SK-N-SH (cell line): ENCODE measurements around the gene LAPTM5. TPM values are rescaled to one million over a fixed set of nuclear protein-coding genes. Genes with fewer than 3 reads are reported as not detected.

Experiments used
- CTCF ChIA-PET: fragments of 300-600, 350-600 bp; formaldehyde crosslinking; extraction: SDS; loops from one replicate; lab custom pipeline; 2021; lab: Yijun Ruan, JAX
- POLR2A ChIA-PET: fragments of 350-600 bp; sonication (Branson Sonifier 250); formaldehyde crosslinking; extraction: SDS; loops from one replicate; lab custom pipeline; 2020; ENCODE audit warnings: antibody characterized with exemption, inconsistent platforms; lab: Yijun Ruan, JAX
- DNase-seq: peaks from one replicate; pipeline ENCODE4 v3.0.0; 2012
- H2AFZ ChIP-seq: fragments of 200-600 bp; sonication (generic); 2 replicates; pipeline ENCODE4 v1.8.1; 2016; ENCODE audit warnings: antibody characterized with exemption, mild to moderate bottlenecking, low read depth
- H3F3A ChIP-seq: fragments of 200-600 bp; sonication (generic); replicated peaks from 2 replicates; pipeline ENCODE3; 2016; ENCODE audit warnings: antibody characterized with exemption, mild to moderate bottlenecking; ENCODE audit not compliant: insufficient read depth
- H3K27ac ChIP-seq, 2 experiments: fragments of 200-500 bp in 1 of 2; fragments of 200-600 bp in 1 of 2; sonication (Bioruptor generic) in 1 of 2; sonication (generic), shearing (Covaris generic) in 1 of 2; 2 replicates each; pipeline versions ENCODE4 v1.5.1 to v1.6.1; 2014 to 2016; ENCODE audit warnings: low read depth in 2 of 2, inconsistent platforms in 1 of 2, low read length in 1 of 2, mild to moderate bottlenecking in 1 of 2, mixed read lengths in 1 of 2
- H3K27me3 ChIP-seq: fragments of 200-600 bp; sonication (generic), shearing (Covaris generic); 2 replicates; pipeline ENCODE4 v1.6.1; 2016; ENCODE audit warnings: mixed run types; ENCODE audit not compliant: insufficient read depth
- H3K36me3 ChIP-seq, 2 experiments: fragments of 200-500 bp in 1 of 2; fragments of 200-600 bp in 1 of 2; sonication (Bioruptor generic) in 1 of 2; sonication (generic) in 1 of 2; replicated peaks in 1 of 2; 2 replicates each; pipeline versions ENCODE3 to v1.5.1; 2014 to 2016; ENCODE audit warnings: low read length in 1 of 2, mild to moderate bottlenecking in 1 of 2; ENCODE audit not compliant: insufficient read depth in 2 of 2, control insufficient read depth in 1 of 2
- H3K4me1 ChIP-seq, 2 experiments: fragments of 200-500 bp in 1 of 2; fragments of 200-600 bp in 1 of 2; sonication (Bioruptor generic) in 1 of 2; sonication (generic), shearing (Covaris generic) in 1 of 2; 2 replicates each; pipeline versions ENCODE4 v1.5.1 to v1.6.1; 2014 to 2016; ENCODE audit warnings: low read depth in 1 of 2, low read length in 1 of 2, mixed run types in 1 of 2; ENCODE audit not compliant: insufficient read depth in 2 of 2, control insufficient read depth in 1 of 2
- H3K4me2 ChIP-seq: fragments of 200-600 bp; sonication (generic), shearing (Covaris generic); 2 replicates; pipeline ENCODE4 v1.6.1; 2017; ENCODE audit warnings: mixed run types
- H3K4me3 ChIP-seq, 2 experiments: fragments of 200-500 bp in 1 of 2; fragments of 200-600 bp in 1 of 2; sonication (Bioruptor generic) in 1 of 2; sonication (generic), shearing (Covaris generic) in 1 of 2; 2 replicates each; pipeline versions ENCODE4 v1.5.1 to v1.8.1; 2014 to 2016; ENCODE audit warnings: low read depth in 2 of 2, inconsistent platforms in 1 of 2, low read length in 1 of 2, mild to moderate bottlenecking in 1 of 2, mixed read lengths in 1 of 2, moderate library complexity in 1 of 2
- H3K79me2 ChIP-seq: fragments of 200-600 bp; sonication (generic); 2 replicates; pipeline ENCODE4 v1.8.1; 2017; ENCODE audit warnings: mild to moderate bottlenecking; ENCODE audit not compliant: insufficient read depth
- H3K9ac ChIP-seq: fragments of 200-600 bp; sonication (generic); 2 replicates; pipeline ENCODE4 v1.6.1; 2017; ENCODE audit warnings: mixed run types
- H3K9me2 ChIP-seq: fragments of 200-600 bp; sonication (generic); 2 replicates; pipeline ENCODE4 v1.6.1; 2017; ENCODE audit warnings: mixed run types
- H3K9me3 ChIP-seq: fragments of 200-600 bp; sonication (generic); 2 replicates; pipeline ENCODE4 v1.6.1; 2017; ENCODE audit warnings: mixed run types, mild to moderate bottlenecking, moderate library complexity
- H4K20me1 ChIP-seq: fragments of 200-600 bp; sonication (generic); 2 replicates; pipeline ENCODE4 v1.6.1; 2017; ENCODE audit warnings: mild to moderate bottlenecking, mixed run types; ENCODE audit not compliant: insufficient read depth
- CHD2 ChIP-seq: fragments of 150-350 bp; IDR thresholded peaks from 2 replicates; pipeline ENCODE4 v1.6.1; 2018; ENCODE audit warnings: low read length; ENCODE audit not compliant: partially characterized antibody
- CTCF ChIP-seq: fragments of 200-600 bp; sonication (generic); IDR thresholded peaks from 2 replicates; pipeline ENCODE4 v1.6.1; 2017; ENCODE audit warnings: antibody characterized with exemption, mild to moderate bottlenecking, moderate library complexity
- FOSL2 ChIP-seq: IDR thresholded peaks from 2 replicates; pipeline ENCODE4 v1.4.0; 2012; ENCODE audit warnings: low read depth, mild to moderate bottlenecking, moderate library complexity, borderline replicate concordance
- FOXM1 ChIP-seq: IDR thresholded peaks from 2 replicates; pipeline ENCODE4 v1.4.0; 2012; ENCODE audit warnings: low read depth, mild to moderate bottlenecking
- GATA2 ChIP-seq: sonication (generic); formaldehyde crosslinking; IDR thresholded peaks from 2 replicates; pipeline ENCODE4 v1.5.0; 2020; ENCODE audit warnings: mild to moderate bottlenecking, missing genetic modification reagents
- MXI1 ChIP-seq: IDR thresholded peaks from 2 replicates; pipeline ENCODE4 v1.6.1; 2012; ENCODE audit warnings: mild to moderate bottlenecking, low read depth, low read length, improper control_type of control experiment
- NFIC ChIP-seq: IDR thresholded peaks from 2 replicates; pipeline ENCODE4 v1.4.0; 2012; ENCODE audit warnings: borderline replicate concordance
- NRF1 ChIP-seq: IDR thresholded peaks from 2 replicates; pipeline ENCODE4 v1.6.1; 2012; ENCODE audit warnings: low read depth, mild to moderate bottlenecking, low read length
- RFX5 ChIP-seq: IDR thresholded peaks from 2 replicates; pipeline ENCODE4 v1.6.1; 2012; ENCODE audit warnings: mild to moderate bottlenecking, improper control_type of control experiment, low read length
- RXRA ChIP-seq: IDR thresholded peaks from 2 replicates; pipeline ENCODE4 v1.4.0; 2012; ENCODE audit warnings: low read depth, mild to moderate bottlenecking, borderline replicate concordance
- SIN3A ChIP-seq: IDR thresholded peaks from 2 replicates; pipeline ENCODE4 v1.6.1; 2012; ENCODE audit warnings: low read depth, mild to moderate bottlenecking, low read length, moderate library complexity, borderline replicate concordance
- SMC3 ChIP-seq: IDR thresholded peaks from 2 replicates; pipeline ENCODE4 v1.6.1; 2012; ENCODE audit warnings: low read depth, low read length, improper control_type of control experiment
- TCF12 ChIP-seq: IDR thresholded peaks from 2 replicates; pipeline ENCODE4 v1.4.0; 2012
- YY1 ChIP-seq: IDR thresholded peaks from 2 replicates; pipeline ENCODE4 v1.4.0; 2012; ENCODE audit warnings: low read depth, mild to moderate bottlenecking
- ZBTB33 ChIP-seq: IDR thresholded peaks from 2 replicates; pipeline ENCODE4 v1.4.0; 2012; ENCODE audit warnings: low read depth, borderline replicate concordance
- WGBS: methylation state at CpG from one replicate; pipeline ENCODE4 v1.1.6; 2017; ENCODE audit warnings: low lambda C conversion rate; 5-methylcytosine and 5-hydroxymethylcytosine counted together
- polyA plus RNA-seq, 3 experiments: library from polyadenylated mRNA; depleted of rRNA; stranded (reverse); fragments of >200 nt; gene quantifications; 2 replicates each; pipeline ENCODE4 v1.2.3, GENCODE V29; 2012
- TF ChIP-seq, protein P1 (sequence below): IDR thresholded peaks from 2 replicates; pipeline ENCODE4 v1.6.1; 2012; ENCODE audit warnings: mild to moderate bottlenecking, low read depth, low read length, moderate library complexity
- TF ChIP-seq, protein P2 (sequence below): IDR thresholded peaks from 2 replicates; pipeline ENCODE4; 2012

LAPTM5 gene
- polyA plus RNA-seq, 1 of the 3 experiments (the other 2 are of a cell fraction), result 1.1 TPM

GRCh38 chr1:30738040-30738714 is 19.4 kb downstream of the LAPTM5 start (continued):
- TF ChIP-seq, protein P1, sequence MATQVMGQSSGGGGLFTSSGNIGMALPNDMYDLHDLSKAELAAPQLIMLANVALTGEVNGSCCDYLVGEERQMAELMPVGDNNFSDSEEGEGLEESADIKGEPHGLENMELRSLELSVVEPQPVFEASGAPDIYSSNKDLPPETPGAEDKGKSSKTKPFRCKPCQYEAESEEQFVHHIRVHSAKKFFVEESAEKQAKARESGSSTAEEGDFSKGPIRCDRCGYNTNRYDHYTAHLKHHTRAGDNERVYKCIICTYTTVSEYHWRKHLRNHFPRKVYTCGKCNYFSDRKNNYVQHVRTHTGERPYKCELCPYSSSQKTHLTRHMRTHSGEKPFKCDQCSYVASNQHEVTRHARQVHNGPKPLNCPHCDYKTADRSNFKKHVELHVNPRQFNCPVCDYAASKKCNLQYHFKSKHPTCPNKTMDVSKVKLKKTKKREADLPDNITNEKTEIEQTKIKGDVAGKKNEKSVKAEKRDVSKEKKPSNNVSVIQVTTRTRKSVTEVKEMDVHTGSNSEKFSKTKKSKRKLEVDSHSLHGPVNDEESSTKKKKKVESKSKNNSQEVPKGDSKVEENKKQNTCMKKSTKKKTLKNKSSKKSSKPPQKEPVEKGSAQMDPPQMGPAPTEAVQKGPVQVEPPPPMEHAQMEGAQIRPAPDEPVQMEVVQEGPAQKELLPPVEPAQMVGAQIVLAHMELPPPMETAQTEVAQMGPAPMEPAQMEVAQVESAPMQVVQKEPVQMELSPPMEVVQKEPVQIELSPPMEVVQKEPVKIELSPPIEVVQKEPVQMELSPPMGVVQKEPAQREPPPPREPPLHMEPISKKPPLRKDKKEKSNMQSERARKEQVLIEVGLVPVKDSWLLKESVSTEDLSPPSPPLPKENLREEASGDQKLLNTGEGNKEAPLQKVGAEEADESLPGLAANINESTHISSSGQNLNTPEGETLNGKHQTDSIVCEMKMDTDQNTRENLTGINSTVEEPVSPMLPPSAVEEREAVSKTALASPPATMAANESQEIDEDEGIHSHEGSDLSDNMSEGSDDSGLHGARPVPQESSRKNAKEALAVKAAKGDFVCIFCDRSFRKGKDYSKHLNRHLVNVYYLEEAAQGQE, result no peak
- TF ChIP-seq NRF1, result no peak
- TF ChIP-seq NFIC, result no peak
- no peak for TF ChIP-seq RFX5

- 77% methylated on average over 12 of the region's 14 CpGs for WGBS
- no peak overlapping the region for H3K4me2 ChIP-seq
- no peaks in the 10 kb centered on the region for H3K9me2 ChIP-seq
- H3K27me3 ChIP-seq, result no peaks in the 10 kb centered on the region
- ChIA-PET POLR2A (no interaction called here), CTCF (interaction anchor here (1.3 to 3.1 kb wide), 5 partner anchors 18 to 46 kb away, joined by 3 to 9 read pairs (median 7); no protein-coding TSS in a partner anchor)
- DNase-seq, result no peak
- H3K4me1 ChIP-seq, result peaks cover 0 to 3% of the 10 kb centered on the region in 2 experiments; a peak in 1 of 4 replicates
- no peaks in the 10 kb centered on the region for H3K9me3 ChIP-seq
- H3K27ac ChIP-seq, result no peak overlapping the region
- no peak overlapping the region for H2AFZ ChIP-seq
- no peak overlapping the region for H3K4me3 ChIP-seq
- H3K9ac ChIP-seq, result no peak overlapping the region
- peaks cover 3% of the 10 kb centered on the region for H3F3A ChIP-seq
- H4K20me1 ChIP-seq, result no peaks in the 10 kb centered on the region
- H3K36me3 ChIP-seq, result no peaks in the 10 kb centered on the region
- H3K79me2 ChIP-seq, result no peaks in the 10 kb centered on the region
- TF ChIP-seq TCF12 (no peak), MXI1 (no peak), CTCF (no peak), CHD2 (no peak), GATA2 (CRISPR knock-in tag) (no peak), FOXM1 (no peak), SIN3A (no peak), ZBTB33 (no peak), RFX5 (no peak), FOSL2 (no peak), RXRA (no peak), SMC3 (no peak), YY1 (no peak)
- TF ChIP-seq, protein P1, result no peak
- TF ChIP-seq, protein P2, sequence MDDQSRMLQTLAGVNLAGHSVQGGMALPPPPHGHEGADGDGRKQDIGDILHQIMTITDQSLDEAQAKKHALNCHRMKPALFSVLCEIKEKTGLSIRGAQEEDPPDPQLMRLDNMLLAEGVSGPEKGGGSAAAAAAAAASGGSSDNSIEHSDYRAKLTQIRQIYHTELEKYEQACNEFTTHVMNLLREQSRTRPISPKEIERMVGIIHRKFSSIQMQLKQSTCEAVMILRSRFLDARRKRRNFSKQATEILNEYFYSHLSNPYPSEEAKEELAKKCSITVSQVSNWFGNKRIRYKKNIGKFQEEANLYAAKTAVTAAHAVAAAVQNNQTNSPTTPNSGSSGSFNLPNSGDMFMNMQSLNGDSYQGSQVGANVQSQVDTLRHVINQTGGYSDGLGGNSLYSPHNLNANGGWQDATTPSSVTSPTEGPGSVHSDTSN, result no peak
These were observed 20.1 kb downstream of the LAPTM5 start for GRCh38 chr1:30737357-30738039.
